Activated T-cell treated with anti-CD3 and anti-CD28 coated beads, Interleukin-2, amount 50 U/mL, for 72 hours (primary cell): ENCODE data around the gene ZNF630. TPM values are rescaled to one million over a fixed set of nuclear protein-coding genes. Genes with fewer than 3 reads are reported as not detected.
"Not testable (repeated sequence)": the region's sequence is repeated elsewhere in the genome, so short reads cannot be mapped to it uniquely, and the experiment has no call there.

Experiments
- ATAC-seq, 2 donors: fragments of 150-1000 bp; cut with Tn5 transposase; replicated peaks in 1 of 2; 2 replicates each; pipeline ENCODE4 v1.10.0; 2021; ENCODE audit warnings: moderate library complexity in 2 of 2, mild to moderate bottlenecking in 1 of 2
- DNase-seq, 2 donors: peaks; one replicate each; pipeline ENCODE4 v3.0.0; 2021 to 2022; ENCODE audit warnings: mixed read lengths in 1 of 2
- H3K27ac Mint-ChIP-seq: one replicate; pipeline ENCODE4 v1.8.0; 2022; ENCODE audit warnings: mild to moderate bottlenecking, moderate library complexity, mixed read lengths
- H3K27me3 Mint-ChIP-seq: one replicate; pipeline ENCODE4 v1.8.0; 2022; ENCODE audit warnings: low read depth, mixed read lengths
- H3K36me3 Mint-ChIP-seq, 2 donors: one replicate each; pipeline ENCODE4 v1.8.0; 2022; ENCODE audit warnings: mixed read lengths in 2 of 2, mild to moderate bottlenecking in 1 of 2; ENCODE audit not compliant: insufficient read depth in 2 of 2
- H3K4me1 Mint-ChIP-seq: one replicate; pipeline ENCODE4 v1.8.0; 2022; ENCODE audit warnings: low read depth, mixed read lengths
- H3K4me3 Mint-ChIP-seq, 2 donors: one replicate each; pipeline ENCODE4 v1.8.0; 2022; ENCODE audit warnings: mild to moderate bottlenecking in 2 of 2, mixed read lengths in 2 of 2, moderate library complexity in 2 of 2
- H3K9me3 Mint-ChIP-seq, 2 donors: one replicate each; pipeline ENCODE4 v1.8.0; 2022; ENCODE audit warnings: mixed read lengths in 2 of 2
- total RNA-seq, 2 donors: library from RNA; stranded (reverse); gene quantifications; one replicate each; pipeline ENCODE4 v1.2.3, GENCODE V29; 2022

Gene ZNF630
- total RNA-seq, 2 donors from 2014 or later, result 2.3 to 3.4 TPM

GRCh38 chrX:48059296-48059639 lies 12.2 kb downstream of the ZNF630 start:
- no peaks in the 10 kb centered on the region for H3K27me3 Mint-ChIP-seq
- ATAC-seq (peak in 1 of 2 donors; percentile 3), DNase-seq (no peak)
- no peak overlapping the region for H3K27ac Mint-ChIP-seq
- no peaks in the 10 kb centered on the region for H3K4me1 Mint-ChIP-seq
- peaks cover 0 to 8% of the 10 kb centered on the region in 2 donors for H3K9me3 Mint-ChIP-seq
- H3K36me3 Mint-ChIP-seq, result peaks cover 16 to 42% of the 10 kb centered on the region in 2 donors
- H3K4me3 Mint-ChIP-seq, result no peak overlapping the region

- Mint-ChIP-seq H3K27ac (no peak overlapping the region), H3K27me3 (no peaks in the 10 kb centered on the region), H3K4me1 (no peaks in the 10 kb centered on the region), H3K4me3 (no peak overlapping the region), H3K36me3 (peaks cover 16 to 42% of the 10 kb centered on the region in 2 donors), H3K9me3 (peaks cover 0 to 8% of the 10 kb centered on the region in 2 donors)
- ATAC-seq (peak; percentile 59), DNase-seq (no peak)
Observed at GRCh38 chrX:48058621-48059295, 12.7 kb downstream of the ZNF630 start.

- no peak for ATAC-seq
- DNase-seq, result no peak
- Mint-ChIP-seq H3K36me3 (no peaks in the 10 kb centered on the region), H3K9me3 (no peaks in the 10 kb centered on the region), H3K4me1 (no peaks in the 10 kb centered on the region), H3K27ac (no peak overlapping the region), H3K4me3 (no peak overlapping the region), H3K27me3 (peaks cover 29% of the 10 kb centered on the region)
Observed at GRCh38 chrX:48046846-48047245, 24.6 kb downstream of the ZNF630 start.

GRCh38 chrX:48045410-48046311 lies 25.8 kb downstream of the ZNF630 start:
- H3K36me3 Mint-ChIP-seq, result no peaks in the 10 kb centered on the region
- no peaks in the 10 kb centered on the region for H3K9me3 Mint-ChIP-seq
- DNase-seq (no peak), ATAC-seq (no peak)
- H3K27ac Mint-ChIP-seq, result no peak overlapping the region
- H3K27me3 Mint-ChIP-seq, result peaks cover 29% of the 10 kb centered on the region
- H3K4me1 Mint-ChIP-seq, result no peaks in the 10 kb centered on the region
- no peak overlapping the region for H3K4me3 Mint-ChIP-seq

- Mint-ChIP-seq H3K27ac (no peak overlapping the region), H3K4me3 (no peak overlapping the region), H3K9me3 (no peaks in the 10 kb centered on the region), H3K4me1 (no peaks in the 10 kb centered on the region), H3K36me3 (no peaks in the 10 kb centered on the region), H3K27me3 (peaks cover 22% of the 10 kb centered on the region)
- ATAC-seq (no peak), DNase-seq (no peak)
Observed at GRCh38 chrX:48043056-48043455, 28.4 kb downstream of the ZNF630 start.

- Mint-ChIP-seq H3K27ac (no peak overlapping the region), H3K27me3 (no peaks in the 10 kb centered on the region), H3K4me1 (no peaks in the 10 kb centered on the region), H3K9me3 (no peaks in the 10 kb centered on the region), H3K36me3 (no peaks in the 10 kb centered on the region), H3K4me3 (no peak overlapping the region)
- DNase-seq (no peak), ATAC-seq (no peak)
Observed at GRCh38 chrX:48035891-48036290, 35.5 kb downstream of the ZNF630 start.

- not testable (repeated sequence) for H3K4me3 Mint-ChIP-seq, ATAC-seq, H3K9me3 Mint-ChIP-seq, H3K36me3 Mint-ChIP-seq, H3K27ac Mint-ChIP-seq, H3K27me3 Mint-ChIP-seq, DNase-seq, H3K4me1 Mint-ChIP-seq
Observed at GRCh38 chrX:48030641-48031173, 40.7 kb downstream of the ZNF630 start.

GRCh38 chrX:48030237-48030636 lies 41.2 kb downstream of the ZNF630 start:
- H3K9me3 Mint-ChIP-seq, result no peaks in the 10 kb centered on the region
- DNase-seq (no peak), ATAC-seq (no peak)
- H3K27me3 Mint-ChIP-seq, result peaks cover 13% of the 10 kb centered on the region
- no peak overlapping the region for H3K4me3 Mint-ChIP-seq
- H3K36me3 Mint-ChIP-seq, result no peaks in the 10 kb centered on the region
- peaks cover 7% of the 10 kb centered on the region for H3K4me1 Mint-ChIP-seq
- no peak overlapping the region for H3K27ac Mint-ChIP-seq

- Mint-ChIP-seq H3K27ac (no peak overlapping the region), H3K27me3 (peaks cover 14% of the 10 kb centered on the region), H3K9me3 (no peaks in the 10 kb centered on the region), H3K36me3 (no peaks in the 10 kb centered on the region), H3K4me1 (peaks cover 7% of the 10 kb centered on the region), H3K4me3 (no peak overlapping the region)
- no peak for DNase-seq
- no peak for ATAC-seq
Observed at GRCh38 chrX:48028091-48028490, 43.3 kb downstream of the ZNF630 start.

GRCh38 chrX:48027545-48027944 lies 43.9 kb downstream of the ZNF630 start:
- peaks cover 14% of the 10 kb centered on the region for H3K27me3 Mint-ChIP-seq
- H3K4me1 Mint-ChIP-seq, H3K4me3 Mint-ChIP-seq, H3K27ac Mint-ChIP-seq, H3K9me3 Mint-ChIP-seq, ATAC-seq, DNase-seq, H3K36me3 Mint-ChIP-seq: not testable (repeated sequence)

GRCh38 chrX:48025561-48025960 lies 45.9 kb downstream of the ZNF630 start:
- H3K4me3 Mint-ChIP-seq, result no peak overlapping the region
- peak in 1 of 2 donors; percentile 37 for ATAC-seq
- H3K27ac Mint-ChIP-seq, result no peak overlapping the region
- H3K27me3 Mint-ChIP-seq, result peaks cover 14% of the 10 kb centered on the region
- peaks cover 1 to 5% of the 10 kb centered on the region in 2 donors for H3K9me3 Mint-ChIP-seq
- H3K4me1 Mint-ChIP-seq, result peaks cover 16% of the 10 kb centered on the region
- DNase-seq, result peak; percentile 39 to 40
- H3K36me3 Mint-ChIP-seq, result peaks cover 0 to 2% of the 10 kb centered on the region in 2 donors

GRCh38 chrX:48022738-48023137 lies 48.7 kb downstream of the ZNF630 start:
- H3K4me3 Mint-ChIP-seq, result peak overlapping the region in 1 of 2 donors; percentile 27
- DNase-seq (no peak), ATAC-seq (no peak)
- H3K9me3 Mint-ChIP-seq, result peaks cover 1 to 5% of the 10 kb centered on the region in 2 donors
- H3K36me3 Mint-ChIP-seq, result peaks cover 0 to 2% of the 10 kb centered on the region in 2 donors
- peaks cover 16% of the 10 kb centered on the region for H3K4me1 Mint-ChIP-seq
- peaks cover 14% of the 10 kb centered on the region for H3K27me3 Mint-ChIP-seq
- H3K27ac Mint-ChIP-seq, result no peak overlapping the region

- DNase-seq, result no peak
- no peak for ATAC-seq
- H3K27me3 Mint-ChIP-seq, result peaks cover 14% of the 10 kb centered on the region
- H3K4me3 Mint-ChIP-seq, result no peak overlapping the region
- peaks cover 1 to 5% of the 10 kb centered on the region in 2 donors for H3K9me3 Mint-ChIP-seq
- no peak overlapping the region for H3K27ac Mint-ChIP-seq
- peaks cover 16% of the 10 kb centered on the region for H3K4me1 Mint-ChIP-seq
- peaks cover 0 to 2% of the 10 kb centered on the region in 2 donors for H3K36me3 Mint-ChIP-seq
Observed at GRCh38 chrX:48022100-48022499, 49.3 kb downstream of the ZNF630 start.
